ENCODE data around the gene COL4A2.

GRCh38 chr13:110524541-110525257 lies 217.6 kb downstream of the COL4A2 start:
- TF ChIP-seq, protein P1, sequence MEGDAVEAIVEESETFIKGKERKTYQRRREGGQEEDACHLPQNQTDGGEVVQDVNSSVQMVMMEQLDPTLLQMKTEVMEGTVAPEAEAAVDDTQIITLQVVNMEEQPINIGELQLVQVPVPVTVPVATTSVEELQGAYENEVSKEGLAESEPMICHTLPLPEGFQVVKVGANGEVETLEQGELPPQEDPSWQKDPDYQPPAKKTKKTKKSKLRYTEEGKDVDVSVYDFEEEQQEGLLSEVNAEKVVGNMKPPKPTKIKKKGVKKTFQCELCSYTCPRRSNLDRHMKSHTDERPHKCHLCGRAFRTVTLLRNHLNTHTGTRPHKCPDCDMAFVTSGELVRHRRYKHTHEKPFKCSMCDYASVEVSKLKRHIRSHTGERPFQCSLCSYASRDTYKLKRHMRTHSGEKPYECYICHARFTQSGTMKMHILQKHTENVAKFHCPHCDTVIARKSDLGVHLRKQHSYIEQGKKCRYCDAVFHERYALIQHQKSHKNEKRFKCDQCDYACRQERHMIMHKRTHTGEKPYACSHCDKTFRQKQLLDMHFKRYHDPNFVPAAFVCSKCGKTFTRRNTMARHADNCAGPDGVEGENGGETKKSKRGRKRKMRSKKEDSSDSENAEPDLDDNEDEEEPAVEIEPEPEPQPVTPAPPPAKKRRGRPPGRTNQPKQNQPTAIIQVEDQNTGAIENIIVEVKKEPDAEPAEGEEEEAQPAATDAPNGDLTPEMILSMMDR (IDR thresholded peaks at IDR 0.05; ENCODE audit: low read length): no peak
- no peak for TF ChIP-seq EZH2 (optimal IDR thresholded peaks at IDR 0.05; ENCODE audit: low read depth, low read length)
- no peak for TF ChIP-seq EZH2phosphoT487 (IDR thresholded peaks at IDR 0.05; ENCODE audit: low read length)

Data from MM.1S (cell line).